ENCODE results near the gene CD80.

The CD80 gene

GRCh38 chr3:119588112-119588511 lies 28.7 kb upstream of the CD80 start:
- Histone ChIP-seq H3K9ac (ENCODE audit: low read length) (no peak overlapping the region), H3K27ac (ENCODE audit: low read length) (no peak overlapping the region), H3K9me3 (ENCODE audit: insufficient read depth, low read length) (no peaks in the 10 kb centered on the region), H3K4me2 (ENCODE audit: low read length) (peak overlapping the region; percentile 44), H3K36me3 (replicated peaks; ENCODE audit: low read depth, low read length) (peaks cover 62% of the 10 kb centered on the region), H3K4me3 (ENCODE audit: low read length) (no peak overlapping the region), H3K79me2 (ENCODE audit: low read length) (no peaks in the 10 kb centered on the region), H4K20me1 (ENCODE audit: insufficient read depth, low read length) (no peaks in the 10 kb centered on the region), H3K27me3 (ENCODE audit: low read depth, low read length) (no peaks in the 10 kb centered on the region), H2AFZ (ENCODE audit: low read depth, low read length) (no peak overlapping the region), H3K4me1 (ENCODE audit: low read length) (peaks cover 26% of the 10 kb centered on the region)
- no peak for TF ChIP-seq CTCF (IDR thresholded peaks at IDR 0.05; ENCODE audit: low read depth, low read length)
- no peak for TF ChIP-seq EZH2phosphoT487 (IDR thresholded peaks at IDR 0.05; ENCODE audit: low read depth)

GRCh38 chr3:119586733-119587172 lies 27.3 kb upstream of the CD80 start:
- H3K9me3 ChIP-seq (ENCODE audit: insufficient read depth, low read length) = no peaks in the 10 kb centered on the region
- H3K79me2 ChIP-seq (ENCODE audit: low read length) = 0 out of 2 replicates have a peak, but pooled peaks cover 3% of the 10 kb centered on the region
- H3K27me3 ChIP-seq (ENCODE audit: low read depth, low read length) = no peaks in the 10 kb centered on the region
- no peak overlapping the region for H3K27ac ChIP-seq (ENCODE audit: low read length)
- H3K36me3 ChIP-seq (replicated peaks; ENCODE audit: low read depth, low read length) = peaks cover 66% of the 10 kb centered on the region
- H4K20me1 ChIP-seq (ENCODE audit: insufficient read depth, low read length) = no peaks in the 10 kb centered on the region
- peaks cover 26% of the 10 kb centered on the region for H3K4me1 ChIP-seq (ENCODE audit: low read length)
- H3K4me3 ChIP-seq (ENCODE audit: low read length) = no peak overlapping the region
- H2AFZ ChIP-seq (ENCODE audit: low read depth, low read length) = no peak overlapping the region
- H3K4me2 ChIP-seq (ENCODE audit: low read length) = no peak overlapping the region
- no peak overlapping the region for H3K9ac ChIP-seq (ENCODE audit: low read length)
- TF ChIP-seq CTCF (IDR thresholded peaks at IDR 0.05; ENCODE audit: low read depth, low read length) = no peak
- no peak for TF ChIP-seq EZH2phosphoT487 (IDR thresholded peaks at IDR 0.05; ENCODE audit: low read depth)

- H3K27me3 ChIP-seq (ENCODE audit: low read depth, low read length) = no peaks in the 10 kb centered on the region
- no peak overlapping the region for H2AFZ ChIP-seq (ENCODE audit: low read depth, low read length)
- H3K4me1 ChIP-seq (ENCODE audit: low read length) = peaks cover 32% of the 10 kb centered on the region
- H3K27ac ChIP-seq (ENCODE audit: low read length) = no peak overlapping the region
- peaks cover 62% of the 10 kb centered on the region for H3K36me3 ChIP-seq (replicated peaks; ENCODE audit: low read depth, low read length)
- TF ChIP-seq EZH2phosphoT487 (IDR thresholded peaks at IDR 0.05; ENCODE audit: low read depth) (no peak), CTCF (IDR thresholded peaks at IDR 0.05; ENCODE audit: low read depth, low read length) (no peak)
- no peaks in the 10 kb centered on the region for H4K20me1 ChIP-seq (ENCODE audit: insufficient read depth, low read length)
- no peak overlapping the region for H3K9ac ChIP-seq (ENCODE audit: low read length)
- no peaks in the 10 kb centered on the region for H3K9me3 ChIP-seq (ENCODE audit: insufficient read depth, low read length)
- peaks cover 7% of the 10 kb centered on the region; the same call in 1 of the 2 replicates for H3K79me2 ChIP-seq (ENCODE audit: low read length)
- no peak overlapping the region for H3K4me3 ChIP-seq (ENCODE audit: low read length)
- no peak overlapping the region for H3K4me2 ChIP-seq (ENCODE audit: low read length)
Measured at GRCh38 chr3:119585856-119586570, 26.6 kb upstream of the CD80 start.

- no peak overlapping the region for H3K4me3 ChIP-seq (ENCODE audit: low read length)
Measured at GRCh38 chr3:119585208-119585607, 25.8 kb upstream of the CD80 start.

More at GRCh38 chr3:119585208-119585607, 25.8 kb upstream of the CD80 start:
- H4K20me1 ChIP-seq (ENCODE audit: insufficient read depth, low read length) = no peaks in the 10 kb centered on the region
- H3K9me3 ChIP-seq (ENCODE audit: insufficient read depth, low read length) = no peaks in the 10 kb centered on the region
- H3K36me3 ChIP-seq (replicated peaks; ENCODE audit: low read depth, low read length) = peaks cover 54% of the 10 kb centered on the region
- H2AFZ ChIP-seq (ENCODE audit: low read depth, low read length) = no peak overlapping the region
- no peak overlapping the region for H3K4me2 ChIP-seq (ENCODE audit: low read length)
- H3K79me2 ChIP-seq (ENCODE audit: low read length) = peaks cover 13% of the 10 kb centered on the region
- H3K9ac ChIP-seq (ENCODE audit: low read length) = no peak overlapping the region
- H3K27ac ChIP-seq (ENCODE audit: low read length) = no peak overlapping the region
- no peaks in the 10 kb centered on the region for H3K27me3 ChIP-seq (ENCODE audit: low read depth, low read length)
- H3K4me1 ChIP-seq (ENCODE audit: low read length) = peaks cover 39% of the 10 kb centered on the region
- no peak for TF ChIP-seq CTCF (IDR thresholded peaks at IDR 0.05; ENCODE audit: low read depth, low read length)
- TF ChIP-seq EZH2phosphoT487 (IDR thresholded peaks at IDR 0.05; ENCODE audit: low read depth) = no peak

Measured in OCI-LY3 (cell line).